ENCODE results near the gene LBHD2.

LBHD2 gene

GRCh38 chr14:103131580-103131979 lies 47.6 kb downstream of the LBHD2 start:
- no peak overlapping the region for H3K4me2 ChIP-seq (ENCODE audit: low read length, poor library complexity, severe bottlenecking)

DNA sequence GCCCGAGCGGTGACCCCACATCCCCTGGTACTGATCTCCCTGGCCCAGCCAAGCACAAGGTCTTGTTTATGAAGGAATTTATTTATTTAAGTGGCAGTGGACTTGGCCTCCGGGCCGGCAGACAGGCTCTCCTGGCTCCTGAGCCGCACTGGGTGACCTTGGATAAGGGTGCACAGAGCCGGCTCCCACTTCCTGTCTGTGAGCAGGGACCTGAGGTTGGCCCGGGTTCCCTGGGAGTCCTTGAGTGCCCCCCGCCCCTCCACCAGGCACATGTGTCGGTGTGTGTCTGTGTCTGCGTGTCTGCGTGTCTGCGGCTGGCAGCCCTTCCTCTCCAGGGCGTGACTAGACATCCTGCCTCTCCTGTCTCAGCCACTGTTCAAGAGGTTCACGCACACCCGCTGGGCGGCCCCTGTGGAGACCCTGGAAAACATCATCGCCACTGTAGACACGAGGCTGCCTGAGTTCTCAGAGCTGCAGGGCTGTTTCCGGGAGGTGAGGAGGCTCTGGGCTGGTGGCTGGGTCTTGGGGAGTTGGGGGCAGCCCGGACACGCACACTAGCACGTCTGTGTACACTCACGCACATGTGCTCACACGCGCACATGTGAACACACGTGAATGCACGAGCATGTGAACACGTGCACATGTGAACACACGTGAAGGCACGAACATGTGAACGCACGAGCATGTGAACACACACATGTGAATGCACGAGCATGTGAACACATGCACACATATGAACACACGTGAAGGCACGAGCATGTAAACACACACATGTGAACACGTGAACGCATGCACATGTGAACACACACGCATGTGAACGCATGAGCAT lies 48.6 kb downstream of the LBHD2 start:
- Histone ChIP-seq H3K9me3 (ENCODE audit: control insufficient read depth, low read length) (no peaks in the 10 kb centered on the region), H3K14ac (ENCODE audit: low read length in 2 of 2) (no peak overlapping the region), H2AFZ (ENCODE audit: low read depth, low read length) (no peak overlapping the region), H3K4ac (ENCODE audit: low read depth in 1 of 2, low read length in 2 of 2) (no peak overlapping the region), H3K4me3 (ENCODE audit: insufficient read depth in 1 of 2, low read depth in 1 of 2, low read length in 2 of 2) (no peak overlapping the region), H2BK15ac (ENCODE audit: low read depth, poor library complexity, severe bottlenecking) (no peak overlapping the region), H3K9ac (ENCODE audit: low read length) (no peak overlapping the region), H2BK12ac (ENCODE audit: low read length in 2 of 2) (no peak overlapping the region), H3K36me3 (ENCODE audit: control insufficient read depth in 1 of 2, insufficient read depth in 2 of 2, low read depth in 1 of 2, low read length in 2 of 2) (peaks cover 72 to 82% of the 10 kb centered on the region in 2 experiments), H3K23ac (ENCODE audit: low read length in 2 of 2) (no peak overlapping the region), H2BK120ac (ENCODE audit: low read depth, low read length) (no peak overlapping the region), H3K4me1 (ENCODE audit: control insufficient read depth, insufficient read depth, low read depth, low read length) (peaks cover 79% of the 10 kb centered on the region), H2BK5ac (ENCODE audit: low read depth, low read length, poor library complexity, severe bottlenecking) (peak overlapping the region; percentile 15), H3K18ac (ENCODE audit: low read depth in 1 of 2, low read length in 2 of 2) (no peak overlapping the region), H3K79me1 (replicated peaks; ENCODE audit: low read length, poor library complexity, severe bottlenecking) (peaks cover 10% of the 10 kb centered on the region), H2AK5ac (ENCODE audit: low read length, severe bottlenecking) (peak overlapping the region; percentile 60), H3K27me3 (ENCODE audit: control insufficient read depth in 1 of 2, insufficient read depth in 1 of 2, low read length in 2 of 2) (no peaks in the 10 kb centered on the region), H4K8ac (ENCODE audit: low read length) (no peak overlapping the region), H4K91ac (ENCODE audit: low read length) (no peak overlapping the region), H3K27ac (ENCODE audit: low read length, poor library complexity, severe bottlenecking) (peak overlapping the region; percentile 63), H3K4me2 (ENCODE audit: low read length, poor library complexity, severe bottlenecking) (no peak overlapping the region)
- peak; percentile 46 for DNase-seq
- WGBS, result 85% methylated on average over 39 of the region's 39 CpGs

More at GRCh38 chr14:103131580-103131979, 47.6 kb downstream of the LBHD2 start:
- Histone ChIP-seq H4K91ac (ENCODE audit: low read length) (no peak overlapping the region), H3K4me3 (ENCODE audit: insufficient read depth in 1 of 2, low read depth in 1 of 2, low read length in 2 of 2) (no peak overlapping the region), H2AFZ (ENCODE audit: low read depth, low read length) (no peak overlapping the region), H3K9ac (ENCODE audit: low read length) (no peak overlapping the region), H2BK120ac (ENCODE audit: low read depth, low read length) (no peak overlapping the region), H2BK5ac (ENCODE audit: low read depth, low read length, poor library complexity, severe bottlenecking) (no peak overlapping the region), H2BK15ac (ENCODE audit: low read depth, poor library complexity, severe bottlenecking) (no peak overlapping the region), H3K4ac (ENCODE audit: low read depth in 1 of 2, low read length in 2 of 2) (no peak overlapping the region), H3K18ac (ENCODE audit: low read depth in 1 of 2, low read length in 2 of 2) (no peak overlapping the region), H3K9me3 (ENCODE audit: control insufficient read depth, low read length) (no peaks in the 10 kb centered on the region), H3K36me3 (ENCODE audit: control insufficient read depth in 1 of 2, insufficient read depth in 2 of 2, low read depth in 1 of 2, low read length in 2 of 2) (peaks cover 79 to 86% of the 10 kb centered on the region in 2 experiments), H3K27me3 (ENCODE audit: control insufficient read depth in 1 of 2, insufficient read depth in 1 of 2, low read length in 2 of 2) (no peaks in the 10 kb centered on the region), H4K8ac (ENCODE audit: low read length) (no peak overlapping the region), H3K14ac (ENCODE audit: low read length in 2 of 2) (no peak overlapping the region), H2BK12ac (ENCODE audit: low read length in 2 of 2) (no peak overlapping the region), H3K27ac (ENCODE audit: low read length, poor library complexity, severe bottlenecking) (peak overlapping the region; percentile 27), H3K79me1 (replicated peaks; ENCODE audit: low read length, poor library complexity, severe bottlenecking) (peaks cover 16% of the 10 kb centered on the region), H2AK5ac (ENCODE audit: low read length, severe bottlenecking) (peak overlapping the region; percentile 33), H3K23ac (ENCODE audit: low read length in 2 of 2) (no peak overlapping the region), H3K4me1 (ENCODE audit: control insufficient read depth, insufficient read depth, low read depth, low read length) (peaks cover 81% of the 10 kb centered on the region)
- WGBS, result 92% methylated on average over 9 of the region's 9 CpGs
- DNase-seq, result no peak

DNA sequence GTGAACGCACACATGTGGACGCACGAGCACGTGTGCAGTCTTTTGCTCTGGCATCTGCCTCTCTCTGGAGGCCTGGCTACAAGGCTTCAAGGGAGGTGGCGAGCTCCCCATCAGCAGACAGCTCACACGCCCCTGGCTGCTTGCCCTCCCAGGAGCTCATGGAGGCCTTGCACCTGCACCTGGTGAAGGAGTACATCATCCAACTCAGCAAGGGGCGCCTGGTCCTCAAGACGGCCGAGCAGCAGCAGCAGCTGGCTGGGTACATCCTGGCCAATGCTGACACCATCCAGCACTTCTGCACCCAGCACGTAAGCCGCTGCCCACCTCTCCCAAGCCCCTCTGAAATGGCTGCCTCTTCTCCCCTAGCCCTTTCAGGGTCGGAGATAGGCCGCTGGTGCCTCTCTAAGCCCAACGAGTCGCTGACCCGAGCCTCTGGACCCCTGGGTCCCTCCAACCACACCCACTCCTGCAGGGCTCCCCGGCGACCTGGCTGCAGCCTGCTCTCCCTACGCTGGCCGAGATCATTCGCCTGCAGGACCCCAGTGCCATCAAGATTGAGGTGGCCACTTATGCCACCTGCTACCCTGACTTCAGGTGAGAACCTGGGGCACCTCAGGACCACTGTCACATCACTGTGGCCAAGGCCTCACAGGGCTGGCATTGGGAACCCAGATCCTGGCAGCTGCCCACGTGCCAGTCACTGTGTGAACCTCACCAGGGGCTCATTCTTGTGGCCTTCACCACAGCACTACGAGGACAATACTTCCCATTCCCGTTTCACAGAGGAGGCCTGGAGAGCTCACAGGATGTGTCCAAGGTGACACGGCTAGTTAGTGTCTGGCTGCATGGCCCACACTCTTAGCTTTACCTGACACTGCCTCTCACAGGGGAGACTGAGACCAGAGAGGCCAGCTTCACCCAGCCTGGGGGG lies 49.5 kb downstream of the LBHD2 start:
- H4K8ac ChIP-seq (ENCODE audit: low read length), result no peak overlapping the region
- no peak overlapping the region for H2BK15ac ChIP-seq (ENCODE audit: low read depth, poor library complexity, severe bottlenecking)
- H3K4me2 ChIP-seq (ENCODE audit: low read length, poor library complexity, severe bottlenecking), result no peak overlapping the region
- H3K4ac ChIP-seq (ENCODE audit: low read depth in 1 of 2, low read length in 2 of 2), result no peak overlapping the region
- no peak overlapping the region for H3K4me3 ChIP-seq (ENCODE audit: insufficient read depth in 1 of 2, low read depth in 1 of 2, low read length in 2 of 2)
- H2BK120ac ChIP-seq (ENCODE audit: low read depth, low read length), result no peak overlapping the region
- H3K23ac ChIP-seq (ENCODE audit: low read length in 2 of 2), result no peak overlapping the region
- peaks cover 65 to 76% of the 10 kb centered on the region in 2 experiments for H3K36me3 ChIP-seq (ENCODE audit: control insufficient read depth in 1 of 2, insufficient read depth in 2 of 2, low read depth in 1 of 2, low read length in 2 of 2)
- WGBS, result 94% methylated on average over 25 of the region's 25 CpGs
- H3K9ac ChIP-seq (ENCODE audit: low read length), result no peak overlapping the region
- no peak overlapping the region for H2BK12ac ChIP-seq (ENCODE audit: low read length in 2 of 2)
- DNase-seq, result no peak
- H3K18ac ChIP-seq (ENCODE audit: low read depth in 1 of 2, low read length in 2 of 2), result no peak overlapping the region
- H3K27me3 ChIP-seq (ENCODE audit: control insufficient read depth in 1 of 2, insufficient read depth in 1 of 2, low read length in 2 of 2), result no peaks in the 10 kb centered on the region
- no peak overlapping the region for H2BK5ac ChIP-seq (ENCODE audit: low read depth, low read length, poor library complexity, severe bottlenecking)
- peak overlapping the region; percentile 54 for H2AK5ac ChIP-seq (ENCODE audit: low read length, severe bottlenecking)
- no peak overlapping the region for H3K14ac ChIP-seq (ENCODE audit: low read length in 2 of 2)
- no peak overlapping the region for H4K91ac ChIP-seq (ENCODE audit: low read length)
- H3K4me1 ChIP-seq (ENCODE audit: control insufficient read depth, insufficient read depth, low read depth, low read length), result peaks cover 79% of the 10 kb centered on the region
- H3K27ac ChIP-seq (ENCODE audit: low read length, poor library complexity, severe bottlenecking), result no peak overlapping the region
- H3K9me3 ChIP-seq (ENCODE audit: control insufficient read depth, low read length), result no peaks in the 10 kb centered on the region
- H2AFZ ChIP-seq (ENCODE audit: low read depth, low read length), result no peak overlapping the region
- peaks cover 8% of the 10 kb centered on the region for H3K79me1 ChIP-seq (replicated peaks; ENCODE audit: low read length, poor library complexity, severe bottlenecking)

DNA sequence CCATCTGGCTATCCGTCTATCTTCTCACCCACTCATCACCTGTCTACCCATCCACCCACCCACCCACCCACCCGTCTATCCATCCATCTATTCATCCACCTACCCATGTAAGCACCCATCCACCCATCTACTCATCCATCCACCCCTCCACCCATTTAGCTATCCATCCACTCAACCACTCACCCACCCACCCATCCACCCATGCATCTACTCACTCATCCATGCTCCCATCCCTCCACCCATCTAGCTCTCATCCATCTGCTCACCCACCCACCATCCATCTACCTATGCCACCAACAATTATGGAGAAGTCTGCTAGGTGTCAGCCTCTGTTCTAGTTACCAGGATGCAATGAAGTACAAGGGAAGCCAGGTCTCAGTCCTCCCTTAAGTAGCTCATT lies 50.4 kb downstream of the LBHD2 start:
- Histone ChIP-seq H2AFZ (ENCODE audit: low read depth, low read length) (no peak overlapping the region), H3K9ac (ENCODE audit: low read length) (no peak overlapping the region), H3K27ac (ENCODE audit: low read length, poor library complexity, severe bottlenecking) (no peak overlapping the region), H2AK5ac (ENCODE audit: low read length, severe bottlenecking) (no peak overlapping the region), H3K18ac (ENCODE audit: low read depth in 1 of 2, low read length in 2 of 2) (no peak overlapping the region), H3K79me1 (replicated peaks; ENCODE audit: low read length, poor library complexity, severe bottlenecking) (peaks cover 6% of the 10 kb centered on the region), H2BK5ac (ENCODE audit: low read depth, low read length, poor library complexity, severe bottlenecking) (no peak overlapping the region), H3K23ac (ENCODE audit: low read length in 2 of 2) (no peak overlapping the region), H3K14ac (ENCODE audit: low read length in 2 of 2) (no peak overlapping the region), H3K27me3 (ENCODE audit: control insufficient read depth in 1 of 2, insufficient read depth in 1 of 2, low read length in 2 of 2) (no peaks in the 10 kb centered on the region), H3K4me3 (ENCODE audit: insufficient read depth in 1 of 2, low read depth in 1 of 2, low read length in 2 of 2) (no peak overlapping the region), H3K36me3 (ENCODE audit: control insufficient read depth in 1 of 2, insufficient read depth in 2 of 2, low read depth in 1 of 2, low read length in 2 of 2) (peaks cover 60 to 70% of the 10 kb centered on the region in 2 experiments), H4K91ac (ENCODE audit: low read length) (no peak overlapping the region), H3K9me3 (ENCODE audit: control insufficient read depth, low read length) (no peaks in the 10 kb centered on the region), H2BK15ac (ENCODE audit: low read depth, poor library complexity, severe bottlenecking) (no peak overlapping the region), H3K4me2 (ENCODE audit: low read length, poor library complexity, severe bottlenecking) (no peak overlapping the region), H4K8ac (ENCODE audit: low read length) (no peak overlapping the region), H2BK12ac (ENCODE audit: low read length in 2 of 2) (no peak overlapping the region), H3K4ac (ENCODE audit: low read depth in 1 of 2, low read length in 2 of 2) (no peak overlapping the region), H3K4me1 (ENCODE audit: control insufficient read depth, insufficient read depth, low read depth, low read length) (peaks cover 79% of the 10 kb centered on the region), H2BK120ac (ENCODE audit: low read depth, low read length) (no peak overlapping the region)
- 0% methylated on average over 1 of the region's 2 CpGs for WGBS
- no peak for DNase-seq

Measured in mesenchymal stem cell (in vitro differentiated cells and primary cell).